DMS53 treated with DMSO at 0.1 percent for 48 hours (cell line): ENCODE data around the gene PARP8.

ENCODE experiments used
- DNase-seq: peaks from one replicate; lab custom pipeline; 2025; ENCODE audit not compliant: unreplicated experiment; lab: John Stamatoyannopoulos, UW

PARP8 gene

DNA sequence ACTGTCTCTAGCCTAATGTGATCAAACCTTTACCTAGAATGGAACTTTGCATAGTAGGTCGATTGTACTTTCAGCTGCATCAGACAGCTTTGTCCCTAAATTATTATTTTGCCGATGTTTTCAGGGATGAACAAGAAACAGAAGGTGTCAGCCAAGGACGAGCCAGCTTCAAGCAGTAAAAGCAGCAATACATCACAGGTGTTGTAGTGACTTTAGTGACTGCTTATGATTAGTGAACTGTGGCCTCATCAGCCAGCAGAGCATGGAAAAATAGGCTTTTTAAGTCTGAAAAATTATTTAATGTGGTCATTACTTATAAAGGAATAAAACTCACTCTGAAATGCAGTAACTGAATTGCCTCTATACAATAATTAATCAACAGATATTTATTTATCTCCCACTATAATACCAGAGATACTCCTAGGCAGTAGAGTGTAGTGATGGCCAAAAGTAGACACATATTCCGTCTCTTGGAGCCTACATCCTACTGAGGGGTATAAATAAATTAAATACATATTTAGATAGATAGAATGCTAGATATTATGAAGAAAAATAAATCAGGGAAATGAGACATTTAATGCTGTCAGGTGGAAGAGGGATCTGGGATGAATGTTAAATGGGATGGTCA, 166.3 kb downstream of the PARP8 start:
- DNase-seq, result no peak

DNA sequence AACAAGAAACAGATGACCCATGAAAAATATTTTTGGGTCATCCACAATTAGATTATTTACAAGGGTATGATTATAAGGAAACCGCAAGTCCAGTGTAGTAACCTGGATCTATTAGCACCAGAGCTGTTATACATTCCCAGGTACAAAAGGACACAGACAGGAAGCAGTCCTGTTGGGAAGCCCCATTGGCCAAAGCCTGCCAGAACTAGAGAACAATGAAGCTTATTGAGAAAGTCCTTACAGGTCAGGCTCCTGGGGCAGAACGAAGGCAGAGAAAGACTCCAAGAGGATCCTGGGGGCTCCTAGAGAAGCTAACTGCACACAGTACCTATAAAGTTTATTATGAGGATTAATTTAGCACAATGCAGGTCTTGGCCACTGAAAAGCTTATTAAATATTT, 169.9 kb downstream of the PARP8 start:
- DNase-seq, result no peak

GRCh38 chr5:50839472-50839871, 173.0 kb downstream of the PARP8 start:
- DNase-seq, result no peak

DNA sequence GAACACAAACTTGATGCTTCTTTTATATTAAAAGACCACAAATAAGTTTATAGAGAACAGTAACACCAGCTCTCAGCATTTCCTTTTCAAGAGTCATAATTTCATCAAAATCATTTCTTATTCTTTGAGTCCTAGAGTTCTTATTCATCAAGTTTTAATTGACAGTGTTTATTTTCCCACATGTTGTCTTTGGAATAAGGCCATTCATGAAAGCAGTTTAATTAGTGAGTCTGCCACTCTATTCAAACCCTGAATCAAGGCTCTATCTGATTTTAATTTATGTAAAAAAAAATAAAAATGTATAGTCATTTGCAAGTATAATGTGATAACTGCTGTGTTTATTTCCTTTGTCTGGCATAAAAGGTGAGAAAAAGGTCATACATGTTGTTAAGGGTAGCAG, 176.7 kb downstream of the PARP8 start:
- DNase-seq, result no peak

- DNase-seq, result no peak
These were observed 179.8 kb downstream of the PARP8 start for GRCh38 chr5:50846261-50846660.

DNA sequence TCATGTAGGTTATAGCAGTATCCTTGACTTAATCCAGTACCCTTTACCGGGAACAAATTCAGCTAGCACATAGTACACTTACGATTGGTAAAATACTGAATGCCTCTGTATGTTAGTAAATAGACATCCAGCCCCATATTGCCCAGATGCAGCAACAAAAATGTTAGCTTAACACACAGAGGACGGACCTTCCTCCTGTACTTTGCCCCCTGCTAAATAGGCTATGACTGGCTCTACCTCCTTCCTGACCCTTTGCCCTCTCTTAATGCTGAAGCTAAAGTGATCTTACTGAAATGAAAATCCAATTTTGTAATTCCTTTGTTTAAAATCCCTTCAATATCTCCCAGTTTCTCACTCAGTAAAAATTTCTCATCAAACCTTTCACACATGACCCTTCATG, 183.1 kb downstream of the PARP8 start:
- DNase-seq, result no peak

GRCh38 chr5:50853151-50853550, 186.7 kb downstream of the PARP8 start:
- DNase-seq, result no peak

- no peak for DNase-seq
These were observed 187.6 kb downstream of the PARP8 start for GRCh38 chr5:50854082-50854481.

- DNase-seq, result no peak
These were observed 188.6 kb downstream of the PARP8 start for GRCh38 chr5:50855001-50855400.

DNA sequence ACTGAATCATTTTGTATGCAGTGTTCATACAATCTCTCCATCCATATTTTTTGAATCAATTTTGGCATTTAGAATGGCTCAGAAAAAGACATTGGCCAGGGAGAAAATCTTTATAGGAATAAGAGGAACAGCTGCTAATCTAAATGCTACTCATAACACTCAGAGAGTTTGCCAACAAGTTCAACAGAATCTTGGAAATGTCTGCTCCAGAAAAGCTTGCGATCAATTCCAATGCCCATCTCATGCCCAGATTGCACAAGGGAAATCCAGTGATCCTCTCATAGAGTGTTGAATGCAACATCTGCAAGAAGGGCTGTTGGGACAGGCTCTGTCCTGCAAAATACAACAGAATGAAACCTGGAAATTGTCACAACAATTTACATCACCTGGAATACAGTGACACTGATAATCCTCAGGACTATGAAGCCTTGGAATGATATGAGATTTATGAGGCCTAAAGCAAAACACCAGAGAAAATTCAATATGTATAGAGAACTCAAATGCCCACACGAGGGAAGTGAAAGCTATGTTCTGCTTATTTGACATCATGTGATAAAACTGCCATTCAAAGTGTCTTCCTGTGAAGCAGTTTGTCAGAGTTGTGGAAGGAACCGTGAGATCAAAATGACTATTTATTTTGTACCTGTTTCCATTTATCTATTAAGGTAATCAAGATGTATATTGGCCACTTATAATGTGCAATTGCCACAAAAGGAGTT, 190.1 kb downstream of the PARP8 start:
- DNase-seq, result no peak

DNA sequence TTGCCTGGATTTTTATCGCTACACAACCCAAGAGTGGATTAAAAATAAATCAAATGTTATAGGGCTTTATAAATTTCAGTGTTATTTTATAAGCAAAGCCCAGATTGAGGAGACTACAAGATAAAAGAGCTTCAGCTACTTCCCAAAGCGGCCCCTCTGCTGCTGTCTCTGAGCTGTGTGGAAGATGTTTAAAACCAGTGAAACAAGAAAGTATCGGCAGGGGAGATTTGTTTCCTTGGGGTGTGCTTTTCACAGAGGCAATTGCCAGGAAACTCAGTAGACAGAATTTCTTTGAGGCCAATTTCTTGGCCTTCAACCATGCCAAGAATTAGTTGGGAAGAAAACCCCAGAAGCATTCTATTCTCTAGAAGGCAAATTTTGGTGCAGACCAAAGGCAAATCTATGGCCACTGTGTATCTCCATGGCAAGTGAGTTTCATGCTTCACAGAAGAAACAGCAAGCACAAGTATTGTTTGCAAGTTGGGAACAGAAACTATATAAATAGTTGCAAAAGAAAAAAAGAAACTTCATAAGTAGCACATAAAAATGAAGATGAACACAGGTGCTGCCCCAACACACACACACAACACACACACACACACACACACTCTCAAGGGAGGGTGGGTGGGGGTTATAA, 197.2 kb downstream of the PARP8 start:
- no peak for DNase-seq

DNA sequence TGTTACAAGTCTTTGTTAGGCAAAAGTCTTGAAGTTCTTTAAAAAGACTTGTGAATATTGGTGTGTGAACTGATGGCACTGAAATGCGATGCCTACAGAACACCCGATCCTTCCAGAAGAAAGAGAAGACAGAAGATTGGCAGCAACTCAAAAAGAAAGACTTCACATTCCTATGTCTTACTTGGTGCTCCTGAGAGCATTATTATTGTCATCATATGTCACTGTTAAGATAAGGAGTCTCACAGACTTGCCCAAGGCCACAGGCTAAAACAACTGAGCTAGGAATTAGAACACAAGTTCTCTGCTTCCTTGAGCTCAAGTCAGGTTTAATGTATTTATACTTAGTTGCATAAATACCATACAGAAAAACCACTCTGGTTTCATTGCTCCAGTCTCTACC, 198.0 kb downstream of the PARP8 start:
- DNase-seq, result no peak

DNA sequence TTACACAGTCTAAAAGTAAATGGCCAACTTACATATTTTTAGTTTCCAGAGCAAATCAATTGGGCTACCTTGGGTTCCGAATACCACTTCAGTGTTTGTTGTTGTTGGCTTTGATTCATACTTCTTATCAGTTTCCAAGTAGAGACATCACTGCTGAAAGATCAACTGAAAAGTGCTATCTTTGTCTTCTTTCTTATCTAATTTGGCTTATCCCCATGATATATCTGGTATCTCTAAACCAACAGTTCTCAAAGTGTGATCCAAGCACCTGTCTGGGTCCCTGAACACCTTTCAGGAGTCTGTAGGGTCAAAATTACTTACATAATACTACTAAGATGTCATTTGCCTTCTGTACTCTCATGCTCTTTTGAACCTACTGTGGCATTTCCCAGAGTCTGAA, 200.0 kb downstream of the PARP8 start:
- DNase-seq, result no peak

DNA sequence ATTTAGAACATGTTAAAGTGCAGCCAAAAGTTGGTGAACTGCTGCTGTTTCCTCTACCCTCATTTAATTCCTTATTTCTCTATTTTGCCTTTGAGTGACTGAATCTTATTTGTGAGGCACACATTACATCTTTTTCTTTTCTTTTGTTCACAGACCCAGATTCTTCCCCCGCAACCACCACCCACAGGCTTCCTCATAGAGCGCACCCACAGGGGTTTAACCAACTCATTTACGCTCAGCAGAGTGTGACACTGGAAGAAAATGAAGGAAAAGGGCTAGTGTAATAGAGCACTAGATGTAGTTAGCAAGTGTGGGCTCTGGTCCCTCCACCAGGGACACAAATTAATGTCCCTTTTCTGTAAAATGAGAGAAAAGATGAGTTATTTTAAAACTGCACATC, 200.7 kb downstream of the PARP8 start:
- no peak for DNase-seq

GRCh38 chr5:50873595-50874277, 207.3 kb downstream of the PARP8 start:
- no peak for DNase-seq

- no peak for DNase-seq
These were observed 208.0 kb downstream of the PARP8 start for GRCh38 chr5:50874306-50875001.

GRCh38 chr5:50875002-50875344, 208.5 kb downstream of the PARP8 start:
- no peak for DNase-seq

DNA sequence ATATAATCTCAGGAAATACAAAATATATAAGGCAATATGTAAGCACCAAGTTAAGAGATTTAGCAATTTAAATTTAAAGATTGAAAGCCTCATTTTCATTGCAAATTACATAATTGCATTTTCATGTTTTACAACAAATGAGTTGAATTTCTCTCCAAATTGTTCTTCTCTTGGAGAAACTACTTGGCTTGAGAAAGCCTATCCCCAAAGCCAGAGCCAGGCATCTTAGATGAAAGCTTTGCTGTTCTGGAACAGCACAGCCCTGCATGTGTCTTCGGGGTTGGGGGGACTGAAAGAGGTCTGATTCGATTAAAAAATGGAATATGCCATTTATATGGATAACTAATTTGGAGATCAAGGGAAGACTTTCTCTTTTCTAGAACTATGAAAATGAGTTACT, 212.0 kb downstream of the PARP8 start:
- DNase-seq, result no peak

- no peak for DNase-seq
These were observed 215.0 kb downstream of the PARP8 start for GRCh38 chr5:50881407-50881806.

GRCh38 chr5:50886657-50887345, 220.4 kb downstream of the PARP8 start:
- no peak for DNase-seq
